Neural cell (in vitro differentiated cells): Measurements from ENCODE around the gene PRDM15. TPM values are rescaled to one million over a fixed set of nuclear protein-coding genes. Genes with fewer than 3 reads are reported as not detected.

Experiments
- H2AFZ ChIP-seq: fragments of 200-600, 300-800 bp; sonication (generic), shearing (Covaris generic); 2 replicates; pipeline ENCODE4 v1.6.0; 2014; ENCODE audit warnings: low read depth, mild to moderate bottlenecking, antibody characterized with exemption, low read length, moderate library complexity
- H3F3A ChIP-seq: fragments of 200-600 bp; shearing (Covaris generic); 2 replicates; pipeline ENCODE4 v1.6.1; 2016; ENCODE audit warnings: mild to moderate bottlenecking, moderate library complexity, mixed read lengths, antibody characterized with exemption, low read length; ENCODE audit not compliant: insufficient read depth, poor library complexity, severe bottlenecking
- H3K27ac ChIP-seq: fragments of 200-600, 300-800 bp; sonication (generic), shearing (Covaris generic); 2 replicates; pipeline ENCODE4 v1.5.1; 2014; ENCODE audit warnings: mild to moderate bottlenecking, low read length, moderate library complexity
- H3K27me3 ChIP-seq: fragments of 300-800, 200-600 bp; sonication (generic), shearing (Covaris generic); 2 replicates; pipeline ENCODE4 v1.6.0; 2014; ENCODE audit warnings: mild to moderate bottlenecking, low read depth, low read length, moderate library complexity; ENCODE audit not compliant: insufficient read depth
- H3K36me3 ChIP-seq: fragments of 300-800, 200-600 bp; sonication (generic), shearing (Covaris generic); 2 replicates; pipeline ENCODE4 v1.5.1; 2014; ENCODE audit warnings: mild to moderate bottlenecking, antibody characterized with exemption, low read length, moderate library complexity; ENCODE audit not compliant: insufficient read depth
- H3K4me2 ChIP-seq: fragments of 300-800, 200-600 bp; sonication (generic), shearing (Covaris generic); 2 replicates; pipeline ENCODE4 v1.6.0; 2014; ENCODE audit warnings: mild to moderate bottlenecking, low read length
- H3K4me3 ChIP-seq: fragments of 300-800, 200-600 bp; sonication (generic), shearing (Covaris generic); 2 replicates; pipeline ENCODE4 v1.5.1; 2014; ENCODE audit warnings: mild to moderate bottlenecking, low read length, moderate library complexity
- H3K79me2 ChIP-seq: fragments of 200-600 bp; shearing (Covaris generic); replicated peaks from 2 replicates; pipeline ENCODE4 v1.6.0; 2014; ENCODE audit warnings: mild to moderate bottlenecking, low read length, moderate library complexity; ENCODE audit not compliant: insufficient read depth
- H3K9ac ChIP-seq: fragments of 300-800, 200-600 bp; sonication (generic), shearing (Covaris generic); 2 replicates; pipeline ENCODE4 v1.6.1; 2016; ENCODE audit warnings: mild to moderate bottlenecking, low read length, mixed read lengths
- H3K9me2 ChIP-seq: fragments of 200-600 bp; shearing (Covaris generic); 2 replicates; pipeline ENCODE4 v1.6.1; 2016; ENCODE audit warnings: mild to moderate bottlenecking, low read length, mixed read lengths; ENCODE audit not compliant: insufficient read depth
- H3K9me3 ChIP-seq: fragments of 200-600, 300-800 bp; sonication (generic), shearing (Covaris generic); 2 replicates; pipeline ENCODE4 v1.6.1; 2016; ENCODE audit warnings: mild to moderate bottlenecking, mixed run types, low read length, moderate library complexity, mixed read lengths
- H4K20me1 ChIP-seq: fragments of 200-600 bp; shearing (Covaris generic); 2 replicates; pipeline ENCODE4 v1.6.1; 2016; ENCODE audit warnings: mild to moderate bottlenecking, mixed run types; ENCODE audit not compliant: insufficient read depth
- EP300 ChIP-seq: fragments of 450-650 bp; conservative IDR thresholded peaks from 2 replicates; pipeline ENCODE4 v1.6.1; 2014; ENCODE audit warnings: antibody characterized with exemption, mild to moderate bottlenecking, moderate library complexity; ENCODE audit not compliant: poor library complexity, severe bottlenecking
- EZH2 ChIP-seq: fragments of 200-600, 300-800 bp; shearing (Covaris generic), sonication (generic); IDR thresholded peaks from 2 replicates; pipeline ENCODE4 v1.6.1; 2014; ENCODE audit warnings: antibody characterized with exemption, low read length, borderline replicate concordance, mild to moderate bottlenecking; ENCODE audit not compliant: insufficient read depth, poor library complexity, severe bottlenecking
- MXI1 ChIP-seq: fragments of 450-650 bp; conservative IDR thresholded peaks from 2 replicates; pipeline ENCODE4 v1.6.1; 2014; ENCODE audit warnings: antibody characterized with exemption, mild to moderate bottlenecking; ENCODE audit not compliant: poor library complexity, severe bottlenecking
- POLR2AphosphoS5 ChIP-seq: IDR thresholded peaks from 2 replicates; pipeline ENCODE4 v1.6.1; 2012
- RAD21 ChIP-seq: fragments of 450-650 bp; conservative IDR thresholded peaks from 2 replicates; pipeline ENCODE4 v1.6.1; 2014; ENCODE audit warnings: antibody characterized with exemption, mild to moderate bottlenecking, moderate library complexity
- SMC3 ChIP-seq: fragments of 450-650 bp; conservative IDR thresholded peaks from 2 replicates; pipeline ENCODE4 v1.6.1; 2014; ENCODE audit warnings: antibody characterized with exemption, mild to moderate bottlenecking, moderate library complexity; ENCODE audit not compliant: poor library complexity
- TAF1 ChIP-seq: IDR thresholded peaks from 2 replicates; pipeline ENCODE4 v1.6.1; 2012; ENCODE audit warnings: low read depth
- polyA plus RNA-seq: library from polyadenylated mRNA; depleted of rRNA; stranded (reverse); fragments of >200 nt; gene quantifications from 2 replicates; pipeline ENCODE4 v1.2.3, GENCODE V29; 2014
- TF ChIP-seq, protein P1 (sequence below): IDR thresholded peaks from 2 replicates; pipeline ENCODE4 v1.6.1; 2012; ENCODE audit warnings: borderline replicate concordance
- TF ChIP-seq, protein P2 (sequence below): fragments of 450-650 bp; IDR thresholded peaks from 2 replicates; pipeline ENCODE4 v1.5.1; 2014; ENCODE audit warnings: antibody characterized with exemption, mild to moderate bottlenecking, moderate library complexity; ENCODE audit not compliant: poor library complexity, severe bottlenecking

Gene PRDM15
- polyA plus RNA-seq, 1 donor from 2014 or later = 4.1 TPM

DNA sequence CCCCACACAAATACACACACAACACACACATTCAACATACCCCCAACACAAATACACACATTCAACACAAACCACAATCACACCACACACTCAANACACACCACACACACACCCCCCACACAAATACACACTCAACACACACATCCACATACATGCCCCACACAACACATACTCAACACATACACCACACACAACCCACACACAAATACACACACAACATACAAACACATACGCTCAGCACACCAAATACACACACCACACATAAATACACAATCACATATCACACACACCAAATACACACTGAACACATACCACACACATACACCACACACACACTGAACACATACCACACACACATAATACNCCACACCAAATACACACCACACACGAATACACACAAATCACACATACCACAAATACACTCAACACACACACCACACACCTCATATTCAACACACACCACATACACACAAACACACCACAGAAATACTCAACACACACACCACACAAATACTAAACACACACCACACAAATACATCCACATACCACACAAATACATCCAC lies 48.9 kb downstream of the PRDM15 start:
- Histone ChIP-seq H3K9ac (no peak overlapping the region), H3K36me3 (no peaks in the 10 kb centered on the region)
- TF ChIP-seq, protein P1, sequence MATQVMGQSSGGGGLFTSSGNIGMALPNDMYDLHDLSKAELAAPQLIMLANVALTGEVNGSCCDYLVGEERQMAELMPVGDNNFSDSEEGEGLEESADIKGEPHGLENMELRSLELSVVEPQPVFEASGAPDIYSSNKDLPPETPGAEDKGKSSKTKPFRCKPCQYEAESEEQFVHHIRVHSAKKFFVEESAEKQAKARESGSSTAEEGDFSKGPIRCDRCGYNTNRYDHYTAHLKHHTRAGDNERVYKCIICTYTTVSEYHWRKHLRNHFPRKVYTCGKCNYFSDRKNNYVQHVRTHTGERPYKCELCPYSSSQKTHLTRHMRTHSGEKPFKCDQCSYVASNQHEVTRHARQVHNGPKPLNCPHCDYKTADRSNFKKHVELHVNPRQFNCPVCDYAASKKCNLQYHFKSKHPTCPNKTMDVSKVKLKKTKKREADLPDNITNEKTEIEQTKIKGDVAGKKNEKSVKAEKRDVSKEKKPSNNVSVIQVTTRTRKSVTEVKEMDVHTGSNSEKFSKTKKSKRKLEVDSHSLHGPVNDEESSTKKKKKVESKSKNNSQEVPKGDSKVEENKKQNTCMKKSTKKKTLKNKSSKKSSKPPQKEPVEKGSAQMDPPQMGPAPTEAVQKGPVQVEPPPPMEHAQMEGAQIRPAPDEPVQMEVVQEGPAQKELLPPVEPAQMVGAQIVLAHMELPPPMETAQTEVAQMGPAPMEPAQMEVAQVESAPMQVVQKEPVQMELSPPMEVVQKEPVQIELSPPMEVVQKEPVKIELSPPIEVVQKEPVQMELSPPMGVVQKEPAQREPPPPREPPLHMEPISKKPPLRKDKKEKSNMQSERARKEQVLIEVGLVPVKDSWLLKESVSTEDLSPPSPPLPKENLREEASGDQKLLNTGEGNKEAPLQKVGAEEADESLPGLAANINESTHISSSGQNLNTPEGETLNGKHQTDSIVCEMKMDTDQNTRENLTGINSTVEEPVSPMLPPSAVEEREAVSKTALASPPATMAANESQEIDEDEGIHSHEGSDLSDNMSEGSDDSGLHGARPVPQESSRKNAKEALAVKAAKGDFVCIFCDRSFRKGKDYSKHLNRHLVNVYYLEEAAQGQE = no peak
- no peak for TF ChIP-seq RAD21
- TF ChIP-seq POLR2AphosphoS5 = no peak
- no peak for TF ChIP-seq EP300
- TF ChIP-seq SMC3 = no peak
- no peak for TF ChIP-seq MXI1
- TF ChIP-seq, protein P2, sequence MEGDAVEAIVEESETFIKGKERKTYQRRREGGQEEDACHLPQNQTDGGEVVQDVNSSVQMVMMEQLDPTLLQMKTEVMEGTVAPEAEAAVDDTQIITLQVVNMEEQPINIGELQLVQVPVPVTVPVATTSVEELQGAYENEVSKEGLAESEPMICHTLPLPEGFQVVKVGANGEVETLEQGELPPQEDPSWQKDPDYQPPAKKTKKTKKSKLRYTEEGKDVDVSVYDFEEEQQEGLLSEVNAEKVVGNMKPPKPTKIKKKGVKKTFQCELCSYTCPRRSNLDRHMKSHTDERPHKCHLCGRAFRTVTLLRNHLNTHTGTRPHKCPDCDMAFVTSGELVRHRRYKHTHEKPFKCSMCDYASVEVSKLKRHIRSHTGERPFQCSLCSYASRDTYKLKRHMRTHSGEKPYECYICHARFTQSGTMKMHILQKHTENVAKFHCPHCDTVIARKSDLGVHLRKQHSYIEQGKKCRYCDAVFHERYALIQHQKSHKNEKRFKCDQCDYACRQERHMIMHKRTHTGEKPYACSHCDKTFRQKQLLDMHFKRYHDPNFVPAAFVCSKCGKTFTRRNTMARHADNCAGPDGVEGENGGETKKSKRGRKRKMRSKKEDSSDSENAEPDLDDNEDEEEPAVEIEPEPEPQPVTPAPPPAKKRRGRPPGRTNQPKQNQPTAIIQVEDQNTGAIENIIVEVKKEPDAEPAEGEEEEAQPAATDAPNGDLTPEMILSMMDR = no peak

DNA sequence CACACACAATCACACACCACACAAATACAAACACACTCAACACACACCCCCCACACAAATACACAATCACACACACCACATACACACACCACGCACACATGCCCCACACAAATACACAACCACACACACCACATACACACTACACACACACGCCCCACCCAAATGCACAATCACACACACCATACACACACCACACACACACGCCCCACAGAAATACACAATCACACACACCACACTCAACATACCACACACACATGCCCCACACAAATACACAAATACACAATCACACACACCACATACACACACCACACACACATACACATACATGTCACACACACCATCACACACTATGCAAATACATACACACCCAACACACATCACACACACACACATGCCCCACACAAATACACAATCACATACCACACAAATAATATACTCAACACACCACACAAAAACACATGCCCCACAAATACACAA lies 50.2 kb downstream of the PRDM15 start:
- Histone ChIP-seq H2AFZ (no peak overlapping the region), H3K36me3 (no peaks in the 10 kb centered on the region), H3K27ac (no peak overlapping the region), H3K4me3 (no peak overlapping the region), H3K4me2 (no peak overlapping the region), H3F3A (no peaks in the 10 kb centered on the region), H3K9ac (no peak overlapping the region), H3K27me3 (no peaks in the 10 kb centered on the region), H3K79me2 (no peaks in the 10 kb centered on the region), H4K20me1 (no peaks in the 10 kb centered on the region), H3K9me2 (no peaks in the 10 kb centered on the region), H3K9me3 (no peaks in the 10 kb centered on the region)
- TF ChIP-seq MXI1 (no peak), POLR2AphosphoS5 (no peak), EP300 (no peak), EZH2 (no peak), TAF1 (no peak), SMC3 (no peak), RAD21 (no peak)
- TF ChIP-seq, protein P2 = no peak
- TF ChIP-seq, protein P1 = no peak

More for the DNA sequence above, 48.9 kb downstream of the PRDM15 start:
- H3K79me2 ChIP-seq = no peaks in the 10 kb centered on the region
- H3K4me2 ChIP-seq = no peak overlapping the region
- H3K27ac ChIP-seq = no peak overlapping the region
- H3F3A ChIP-seq = no peaks in the 10 kb centered on the region
- no peaks in the 10 kb centered on the region for H4K20me1 ChIP-seq
- no peaks in the 10 kb centered on the region for H3K27me3 ChIP-seq
- no peaks in the 10 kb centered on the region for H3K9me3 ChIP-seq
- H3K9me2 ChIP-seq = no peaks in the 10 kb centered on the region
- no peak overlapping the region for H3K4me3 ChIP-seq
- H2AFZ ChIP-seq = no peak overlapping the region
